ENCODE measurements around the gene ICAM3.
"Not testable (repeated sequence)": the region's sequence is repeated elsewhere in the genome, so short reads cannot be mapped to it uniquely, and the experiment has no call there.

Gene ICAM3

GRCh38 chr19:10374931-10375330, 35.5 kb upstream of the ICAM3 start:
- no peak overlapping the region for H3K4me2 ChIP-seq (ENCODE audit: low read depth, low read length, poor library complexity, severe bottlenecking)
- no peak overlapping the region for H3K9ac ChIP-seq (ENCODE audit: low read length)
- no peak overlapping the region for H3K27ac ChIP-seq (ENCODE audit: low read depth, low read length)
- H4K20me1 ChIP-seq (ENCODE audit: low read depth, low read length): no peaks in the 10 kb centered on the region
- H3F3A ChIP-seq (ENCODE audit: insufficient read depth): no peaks in the 10 kb centered on the region
- H3K9me3 ChIP-seq (ENCODE audit: insufficient read depth, low read length): no peaks in the 10 kb centered on the region
- H3K27me3 ChIP-seq (ENCODE audit: low read length): no peaks in the 10 kb centered on the region
- TF ChIP-seq EZH2phosphoT487 (conservative IDR thresholded peaks at IDR 0.05; ENCODE audit: low read length) (no peak), CTCF (IDR thresholded peaks at IDR 0.05; ENCODE audit: insufficient read depth, low read length, poor library complexity, severe bottlenecking) (no peak)
- H3K4me3 ChIP-seq (ENCODE audit: insufficient read depth, low read length, poor library complexity, severe bottlenecking): no peak overlapping the region
- no peaks in the 10 kb centered on the region for H3K36me3 ChIP-seq (ENCODE audit: low read length)
- H3K9me2 ChIP-seq (replicated peaks; ENCODE audit: insufficient read depth, low read length): no peaks in the 10 kb centered on the region
- H3K79me2 ChIP-seq (ENCODE audit: insufficient read depth, low read length): peaks cover 14% of the 10 kb centered on the region
- no peak overlapping the region for H2AFZ ChIP-seq (ENCODE audit: low read depth, low read length, severe bottlenecking)

- Histone ChIP-seq H3K4me3 (ENCODE audit: insufficient read depth, low read length, poor library complexity, severe bottlenecking) (no peak overlapping the region), H3K9me3 (ENCODE audit: insufficient read depth, low read length) (no peaks in the 10 kb centered on the region), H3K4me2 (ENCODE audit: low read depth, low read length, poor library complexity, severe bottlenecking) (no peak overlapping the region), H3K27me3 (ENCODE audit: low read length) (no peaks in the 10 kb centered on the region), H3F3A (ENCODE audit: insufficient read depth) (no peaks in the 10 kb centered on the region), H3K9ac (ENCODE audit: low read length) (no peak overlapping the region), H3K36me3 (ENCODE audit: low read length) (no peaks in the 10 kb centered on the region), H3K9me2 (replicated peaks; ENCODE audit: insufficient read depth, low read length) (no peaks in the 10 kb centered on the region), H3K27ac (ENCODE audit: low read depth, low read length) (no peak overlapping the region), H3K79me2 (ENCODE audit: insufficient read depth, low read length) (no peaks in the 10 kb centered on the region), H2AFZ (ENCODE audit: low read depth, low read length, severe bottlenecking) (no peak overlapping the region), H4K20me1 (ENCODE audit: low read depth, low read length) (no peaks in the 10 kb centered on the region)
- TF ChIP-seq EZH2phosphoT487 (conservative IDR thresholded peaks at IDR 0.05; ENCODE audit: low read length) (no peak), CTCF (IDR thresholded peaks at IDR 0.05; ENCODE audit: insufficient read depth, low read length, poor library complexity, severe bottlenecking) (no peak)
These were observed 33.3 kb upstream of the ICAM3 start for GRCh38 chr19:10372690-10373089.

DNA sequence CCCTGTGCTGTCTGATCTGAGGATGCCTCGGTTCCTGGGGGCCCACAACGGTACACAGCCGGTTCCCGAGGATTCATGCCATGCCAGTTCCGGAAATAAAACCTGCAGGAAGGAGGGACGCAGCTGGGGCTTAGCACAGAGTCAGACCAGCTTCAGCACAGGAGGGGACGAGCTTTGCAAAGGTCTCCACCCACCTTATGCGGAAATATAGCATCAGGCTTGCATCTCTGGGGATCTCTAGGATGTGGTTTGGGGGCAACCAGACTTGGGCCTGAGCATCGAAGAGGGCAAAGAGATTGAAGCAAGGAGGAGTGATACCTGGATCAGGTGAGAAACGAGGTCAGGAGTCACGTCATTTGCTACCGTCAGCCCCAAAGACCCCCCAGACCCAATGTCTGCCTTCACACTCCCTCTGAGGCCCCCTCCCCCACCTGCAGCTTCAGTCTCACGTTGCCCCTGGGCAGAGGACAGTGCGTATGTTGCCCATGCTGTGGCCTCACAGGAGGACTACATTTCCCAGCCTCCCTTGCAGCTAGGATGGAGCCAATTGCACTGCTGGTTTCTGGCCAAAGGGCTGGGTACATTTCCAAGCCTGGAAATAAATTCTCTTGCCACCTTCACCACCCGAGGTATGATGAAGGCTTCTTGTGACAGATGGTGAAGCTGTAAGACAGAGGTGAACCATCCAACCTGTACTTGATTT, 28.8 kb upstream of the ICAM3 start:
- no peak overlapping the region for H3K9ac ChIP-seq (ENCODE audit: low read length)
- H2AFZ ChIP-seq (ENCODE audit: low read depth, low read length, severe bottlenecking): no peak overlapping the region
- no peaks in the 10 kb centered on the region for H3K9me3 ChIP-seq (ENCODE audit: insufficient read depth, low read length)
- no peaks in the 10 kb centered on the region for H4K20me1 ChIP-seq (ENCODE audit: low read depth, low read length)
- no peaks in the 10 kb centered on the region for H3K36me3 ChIP-seq (ENCODE audit: low read length)
- H3K4me2 ChIP-seq (ENCODE audit: low read depth, low read length, poor library complexity, severe bottlenecking): no peak overlapping the region
- H3K27ac ChIP-seq (ENCODE audit: low read depth, low read length): no peak overlapping the region
- no peaks in the 10 kb centered on the region for H3K79me2 ChIP-seq (ENCODE audit: insufficient read depth, low read length)
- no peak overlapping the region for H3K4me3 ChIP-seq (ENCODE audit: insufficient read depth, low read length, poor library complexity, severe bottlenecking)
- TF ChIP-seq CTCF (IDR thresholded peaks at IDR 0.05; ENCODE audit: insufficient read depth, low read length, poor library complexity, severe bottlenecking) (no peak), EZH2phosphoT487 (conservative IDR thresholded peaks at IDR 0.05; ENCODE audit: low read length) (no peak)
- no peaks in the 10 kb centered on the region for H3F3A ChIP-seq (ENCODE audit: insufficient read depth)
- H3K9me2 ChIP-seq (replicated peaks; ENCODE audit: insufficient read depth, low read length): no peaks in the 10 kb centered on the region
- no peaks in the 10 kb centered on the region for H3K27me3 ChIP-seq (ENCODE audit: low read length)

DNA sequence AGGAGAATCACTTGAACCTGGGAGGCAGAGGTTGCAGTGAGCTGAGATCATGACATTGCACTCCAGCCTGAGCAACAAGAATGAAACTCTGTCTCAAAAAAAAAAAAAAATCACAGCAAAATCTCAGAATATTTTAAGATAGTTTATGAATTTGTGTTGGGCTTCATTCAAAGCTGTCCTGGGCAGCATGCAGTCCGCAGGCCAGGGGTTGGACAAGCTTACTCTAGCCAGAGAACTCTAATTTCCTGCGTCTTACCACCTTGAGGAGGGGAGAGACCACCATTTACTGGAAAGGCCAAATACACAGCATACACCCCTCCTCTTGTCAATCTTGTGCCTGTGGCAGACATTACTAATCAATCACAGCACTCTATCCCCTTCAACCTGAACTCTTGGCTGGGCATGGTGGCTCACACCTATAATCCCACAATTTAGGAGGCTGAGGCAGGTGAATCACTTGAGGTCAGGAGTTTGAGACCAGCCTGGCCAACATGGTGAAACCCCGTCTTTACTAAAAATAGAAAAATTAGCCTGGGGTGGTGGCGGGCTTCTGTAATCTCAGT, 27.6 kb upstream of the ICAM3 start:
- not testable (repeated sequence) for H3K79me2 ChIP-seq (ENCODE audit: insufficient read depth, low read length); H3K9me2 ChIP-seq (replicated peaks; ENCODE audit: insufficient read depth, low read length); H3K9ac ChIP-seq (ENCODE audit: low read length); H3K27ac ChIP-seq (ENCODE audit: low read depth, low read length); H4K20me1 ChIP-seq (ENCODE audit: low read depth, low read length); H3F3A ChIP-seq (ENCODE audit: insufficient read depth); H3K9me3 ChIP-seq (ENCODE audit: insufficient read depth, low read length); H2AFZ ChIP-seq (ENCODE audit: low read depth, low read length, severe bottlenecking); H3K36me3 ChIP-seq (ENCODE audit: low read length); H3K4me3 ChIP-seq (ENCODE audit: insufficient read depth, low read length, poor library complexity, severe bottlenecking); H3K4me2 ChIP-seq (ENCODE audit: low read depth, low read length, poor library complexity, severe bottlenecking); H3K27me3 ChIP-seq (ENCODE audit: low read length)

Measured in SU-DHL-6 (cell line).